ENCODE results near the gene ZNF142. TPM values are rescaled to one million over a fixed set of nuclear protein-coding genes. Genes with fewer than 3 reads are reported as not detected.

ZNF142 gene
- total and polyA plus RNA-seq, 2 of the 4 experiments (the other 2 are of a cell fraction) = 4.3 to 9.7 TPM

GRCh38 chr2:218708086-218708485, 48.7 kb upstream of the ZNF142 start:
- TF ChIP-seq USF2 (IDR thresholded peaks at IDR 0.05; ENCODE audit: low read depth, low read length) (no peak), FOS (IDR thresholded peaks at IDR 0.05; ENCODE audit: low read depth, low read length) (no peak), RFX5 (IDR thresholded peaks at IDR 0.05; ENCODE audit: low read depth, low read length) (no peak), NFE2L2 (IDR thresholded peaks at IDR 0.05; ENCODE audit: low read depth, low read length) (no peak), ELK1 (IDR thresholded peaks at IDR 0.05; ENCODE audit: borderline replicate concordance, low read depth, low read length) (no peak), CHD1 (IDR thresholded peaks at IDR 0.05; ENCODE audit: low read depth, low read length) (no peak), MAZ (IDR thresholded peaks at IDR 0.05; ENCODE audit: borderline replicate concordance, low read depth, low read length) (no peak), CEBPB (IDR thresholded peaks at IDR 0.05; ENCODE audit: low read depth, low read length) (no peak), RCOR1 (IDR thresholded peaks at IDR 0.05; ENCODE audit: insufficient replicate concordance, low read length) (no peak), RAD21 (IDR thresholded peaks at IDR 0.05; ENCODE audit: low read length) (no peak)
- peaks cover 9 to 10% of the 10 kb centered on the region in 2 experiments; a peak in 3 of 4 replicates for H3K79me1 ChIP-seq (ENCODE audit: low read depth in 1 of 2, low read length in 2 of 2)
- no peak overlapping the region for H3K27ac ChIP-seq (ENCODE audit: insufficient read depth, low read length)
- no peak overlapping the region for H2BK120ac ChIP-seq (ENCODE audit: low read depth, low read length)
- ATAC-seq (ENCODE audit: low read depth) (no peak), DNase-seq (no peak)
- peaks cover 3% of the 10 kb centered on the region; the same call in 1 of the 2 replicates for H3K4me1 ChIP-seq (ENCODE audit: control insufficient read depth, insufficient read depth, low read length)
- H2BK5ac ChIP-seq (ENCODE audit: low read depth, low read length, poor library complexity, severe bottlenecking) = no peak overlapping the region
- H2BK15ac ChIP-seq (ENCODE audit: low read depth, low read length) = no peak overlapping the region
- H2AK9ac ChIP-seq (replicated peaks; ENCODE audit: low read depth, low read length, poor library complexity) = no peak overlapping the region
- no peaks in the 10 kb centered on the region for H3K36me3 ChIP-seq (ENCODE audit: control insufficient read depth, insufficient read depth, low read length)
- H3K9ac ChIP-seq (ENCODE audit: low read depth, low read length) = no peak overlapping the region
- H4K8ac ChIP-seq (ENCODE audit: low read depth in 2 of 2, low read length in 2 of 2) = no peak overlapping the region
- H4K91ac ChIP-seq (ENCODE audit: insufficient read depth, low read depth, low read length) = no peak overlapping the region
- H3K23ac ChIP-seq (ENCODE audit: low read depth, low read length) = no peak overlapping the region
- no peak overlapping the region for H3K14ac ChIP-seq (replicated peaks; ENCODE audit: low read depth, low read length)
- no peak overlapping the region for H4K5ac ChIP-seq (ENCODE audit: low read depth, low read length)
- no peak overlapping the region for H2AFZ ChIP-seq (replicated peaks; ENCODE audit: low read length, poor library complexity)
- no peak overlapping the region for H2BK20ac ChIP-seq (ENCODE audit: low read depth, low read length)
- ChIA-PET POLR2A (ENCODE audit: unreplicated experiment) (no interaction called here), CTCF (interaction anchor here (0.7 kb wide), 1 partner anchor 144 kb away, joined by 5 read pairs; no protein-coding TSS in a partner anchor)
- in situ Hi-C loops (cut with MboI; ENCODE audit: low sequenced_read_pairs) (no loop called here), dilution Hi-C loops (cut with HindIII; ENCODE audit: low sequenced_read_pairs, unreplicated experiment) (no loop called here), intact Hi-C loops (cut with micrococcal nuclease) (no loop called here)
- no peaks in the 10 kb centered on the region for H3K9me1 ChIP-seq (ENCODE audit: insufficient read depth, low read length)
- H3K56ac ChIP-seq (ENCODE audit: extremely low read depth, insufficient read depth, low read length) = no peak overlapping the region
- H3K18ac ChIP-seq (ENCODE audit: low read depth, low read length) = no peak overlapping the region
- no peak overlapping the region for H3K4me2 ChIP-seq (ENCODE audit: low read depth, low read length)
- no peak overlapping the region for H3K4me3 ChIP-seq (ENCODE audit: insufficient read depth, low read depth, low read length)
- no peak overlapping the region for H3K4ac ChIP-seq (ENCODE audit: low read depth, low read length)
- H4K20me1 ChIP-seq (ENCODE audit: insufficient read depth, low read length) = no peaks in the 10 kb centered on the region
- no peak overlapping the region for H2AK5ac ChIP-seq (ENCODE audit: low read depth, low read length)
- H3K9me3 ChIP-seq (ENCODE audit: control insufficient read depth, insufficient read depth, low read length) = no peaks in the 10 kb centered on the region
- no TSS peak for BruUV-seq (replicated peaks)
- H3K27me3 ChIP-seq (ENCODE audit: control insufficient read depth, insufficient read depth, low read length) = no peaks in the 10 kb centered on the region
- WGBS, 2 experiments (ENCODE audit: extremely low coverage in 2 of 2, insufficient read length in 1 of 2) = no CpG with 5 or more reads among the region's 4 CpGs
